Hindlimb muscle (tissue), 1 donor: Measurements from ENCODE around the gene THTPA. TPM values are rescaled to one million over a fixed set of nuclear protein-coding genes. Genes with fewer than 3 reads are reported as not detected.

ENCODE experiments used
- polyA plus RNA-seq: library from polyadenylated mRNA; unstranded; fragments of 120-200 nt; gene quantifications from one replicate; pipeline ENCODE4 v1.2.1, GENCODE V29; 2013; ENCODE audit not compliant: insufficient read length

Gene THTPA
- polyA plus RNA-seq, 1 donor, result 14.4 TPM

Other genes with a start within 250 kb of the THTPA start
- gene BCL2L2, start 249.4 kb upstream of the THTPA start, polyA plus RNA-seq, result 35.6 TPM
- gene PABPN1, start 234.8 kb upstream of the THTPA start, polyA plus RNA-seq, result 112 TPM
- gene SLC22A17, start 203.4 kb upstream of the THTPA start, polyA plus RNA-seq, result 21.2 TPM
- 56.9 TPM for gene EFS, start 191.1 kb upstream of the THTPA start, polyA plus RNA-seq
- not detected for gene IL25, start 183.5 kb upstream of the THTPA start, polyA plus RNA-seq
- 1.6 TPM for gene CMTM5, start 179.2 kb upstream of the THTPA start, polyA plus RNA-seq
- 3.2 TPM for gene MYH6, start 148.0 kb upstream of the THTPA start, polyA plus RNA-seq
- 525 TPM for gene MYH7, start 120.6 kb upstream of the THTPA start, polyA plus RNA-seq
- 34.3 TPM for gene NGDN, start 86.6 kb upstream of the THTPA start, polyA plus RNA-seq
- gene ZFHX2, start 4.5 kb upstream of the THTPA start, polyA plus RNA-seq, result 3.1 TPM
- 18.0 TPM for gene AP1G2, start 11.5 kb downstream of the THTPA start, polyA plus RNA-seq
- 0.49 TPM for gene JPH4, start 22.5 kb downstream of the THTPA start, polyA plus RNA-seq
- 0.10 TPM for gene DHRS2, start 80.1 kb downstream of the THTPA start, polyA plus RNA-seq